Mesendoderm (in vitro differentiated cells): Measurements from ENCODE around the gene SMIM8. TPM values are rescaled to one million over a fixed set of nuclear protein-coding genes. Genes with fewer than 3 reads are reported as not detected.
A peak's percentile ranks its signal among the peaks of the same experiment; 100 is the strongest.

Experiments used
- DNase-seq: peaks from one replicate; pipeline ENCODE4 v3.0.0; 2013
- H2AK5ac ChIP-seq: 2 replicates; pipeline ENCODE4 v1.6.1; 2013; ENCODE audit warnings: low read length, inconsistent platforms
- H2BK120ac ChIP-seq: 2 replicates; pipeline ENCODE4 v1.6.1; 2013; ENCODE audit warnings: low read depth, mild to moderate bottlenecking, low read length, moderate library complexity, mixed read lengths
- H2BK15ac ChIP-seq: replicated peaks from 2 replicates; pipeline ENCODE4 v1.6.1; 2013; ENCODE audit warnings: low read depth, mild to moderate bottlenecking, moderate library complexity
- H2BK5ac ChIP-seq: 2 replicates; pipeline ENCODE4 v1.6.1; 2013; ENCODE audit warnings: low read length, inconsistent platforms
- H3K18ac ChIP-seq: 2 replicates; pipeline ENCODE4 v1.6.1; 2013; ENCODE audit warnings: mild to moderate bottlenecking, low read length, mixed read lengths
- H3K23ac ChIP-seq: one replicate; pipeline ENCODE4 v1.6.1; 2013; ENCODE audit warnings: low read length
- H3K27ac ChIP-seq: 2 replicates; pipeline ENCODE4 v1.5.1; 2013; ENCODE audit warnings: low read depth, mild to moderate bottlenecking, inconsistent platforms, low read length, moderate library complexity
- H3K27me3 ChIP-seq: 2 replicates; pipeline ENCODE4 v1.6.1; 2013; ENCODE audit warnings: low read length, control low read depth, mild to moderate bottlenecking, inconsistent platforms; ENCODE audit not compliant: insufficient read depth, poor library complexity
- H3K36me3 ChIP-seq: 2 replicates; pipeline ENCODE4 v1.6.1; 2013; ENCODE audit warnings: low read length, inconsistent platforms; ENCODE audit not compliant: control insufficient read depth, insufficient read depth
- H3K4ac ChIP-seq: one replicate; pipeline ENCODE4 v1.6.1; 2013; ENCODE audit warnings: low read depth, mild to moderate bottlenecking, low read length, moderate library complexity
- H3K4me1 ChIP-seq: 2 replicates; pipeline ENCODE4 v1.6.1; 2013; ENCODE audit warnings: low read depth, low read length, inconsistent platforms; ENCODE audit not compliant: control insufficient read depth
- H3K4me2 ChIP-seq: 2 replicates; pipeline ENCODE4 v1.6.1; 2013; ENCODE audit warnings: low read length
- H3K4me3 ChIP-seq: 2 replicates; pipeline ENCODE4 v1.5.1; 2013; ENCODE audit warnings: mild to moderate bottlenecking, low read length
- H3K56ac ChIP-seq: one replicate; pipeline ENCODE4 v1.6.1; 2013; ENCODE audit warnings: low read length
- H3K79me1 ChIP-seq: 2 replicates; pipeline ENCODE4 v1.6.1; 2013; ENCODE audit warnings: low read length, inconsistent platforms
- H3K79me2 ChIP-seq: 2 replicates; pipeline ENCODE4 v1.6.1; 2013; ENCODE audit warnings: mild to moderate bottlenecking, low read length; ENCODE audit not compliant: control insufficient read depth, insufficient read depth
- H3K9ac ChIP-seq: 2 replicates; pipeline ENCODE4 v1.6.1; 2013; ENCODE audit warnings: low read length, inconsistent platforms
- H4K5ac ChIP-seq: one replicate; pipeline ENCODE4 v1.6.1; 2013; ENCODE audit warnings: low read length
- H4K8ac ChIP-seq: one replicate; pipeline ENCODE4 v1.6.1; 2013; ENCODE audit warnings: low read depth, mild to moderate bottlenecking, control low read depth, low read length, moderate library complexity
- WGBS: extraction: QIAGEN DNeasy Blood & Tissue Kit; methylation state at CpG from one replicate; pipeline ENCODE4 v1.1.7; 2013; ENCODE audit warnings: low lambda C conversion rate, missing lambda C conversion rate; ENCODE audit not compliant: insufficient coverage; ENCODE audit errors: extremely low coverage; 5-methylcytosine and 5-hydroxymethylcytosine counted together
- polyA plus RNA-seq, 2 experiments: library from polyadenylated mRNA; stranded (reverse); fragments of 200-250 nt; gene quantifications; one replicate each; pipeline ENCODE4 v1.2.3, GENCODE V29; 2013

The SMIM8 gene, protein sequence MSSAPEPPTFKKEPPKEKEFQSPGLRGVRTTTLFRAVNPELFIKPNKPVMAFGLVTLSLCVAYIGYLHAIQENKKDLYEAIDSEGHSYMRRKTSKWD
- polyA plus RNA-seq (2013, experiment 1 of 2) = 6.7 TPM
- 6.3 TPM for polyA plus RNA-seq (2013, experiment 2 of 2)

DNA sequence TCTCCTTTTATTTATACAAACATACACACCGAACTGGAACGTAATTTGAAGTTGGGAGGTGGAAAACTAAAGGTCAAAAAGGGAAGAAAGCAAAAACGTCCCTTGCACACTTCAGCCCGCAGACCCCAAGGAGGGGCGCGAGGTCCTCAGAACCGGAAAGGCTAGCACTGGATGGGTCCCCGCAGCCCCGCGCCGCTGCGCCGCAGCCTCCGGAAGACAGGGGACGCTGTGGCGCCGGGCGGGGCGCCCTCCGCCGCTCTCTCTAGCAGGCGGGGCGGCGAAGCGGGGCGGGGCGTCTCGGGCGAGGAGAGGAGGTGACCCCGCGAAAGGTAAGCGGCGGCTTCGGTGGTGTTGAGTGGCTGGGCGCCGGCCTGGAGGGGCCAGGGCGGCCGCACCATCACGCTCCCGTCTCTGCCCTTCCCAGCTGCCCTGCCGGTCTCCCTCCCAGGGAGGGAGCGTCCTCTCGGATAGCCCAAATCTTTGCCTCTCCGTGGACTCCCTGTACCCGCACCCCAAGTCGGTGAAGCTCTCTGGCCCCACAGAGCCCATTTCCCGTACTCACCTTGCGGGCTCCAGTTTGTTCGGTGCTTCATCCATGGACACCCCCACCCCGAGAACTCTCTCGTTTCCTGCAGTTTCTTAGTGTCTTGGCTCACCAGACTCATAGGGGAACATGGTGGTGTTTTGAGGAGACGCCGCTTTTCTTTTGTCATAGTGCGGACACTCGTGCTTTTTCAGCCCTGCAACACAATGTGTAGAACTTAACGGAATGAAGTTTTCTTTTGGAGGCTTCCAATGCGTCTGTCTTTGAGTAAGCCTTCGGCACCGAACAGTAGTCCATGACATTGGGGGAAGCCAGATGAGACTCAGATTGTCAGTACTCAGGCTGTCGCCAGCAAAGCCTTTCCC is at the start of gene SMIM8:
TSS of gene SMIM8 (plus strand) at position 285 of the 909 bp plus-strand sequence. CDS start 14,444 bp downstream, outside the sequence.
- Histone ChIP-seq H2BK5ac (no peak within 1 kb of the TSS), H3K4me3 (peak within 1 kb of the TSS; percentile 81), H2BK120ac (no peak within 1 kb of the TSS), H3K4ac (peak within 1 kb of the TSS; percentile 73), H4K8ac (no peak within 1 kb of the TSS), H3K23ac (no peak within 1 kb of the TSS), H2AK5ac (no peak within 1 kb of the TSS), H3K4me2 (peak within 1 kb of the TSS; percentile 7), H3K27me3 (no peaks in the 10 kb centered on the region), H3K56ac (peak within 1 kb of the TSS; percentile 91), H3K4me1 (no peaks in the 10 kb centered on the region), H3K9ac (peak within 1 kb of the TSS; percentile 86), H4K5ac (no peak within 1 kb of the TSS), H3K36me3 (no peaks in the 10 kb centered on the region), H3K79me2 (no peaks in the 10 kb centered on the region), H3K18ac (peak within 1 kb of the TSS; percentile 24), H3K27ac (no peak within 1 kb of the TSS), H2BK15ac (no peak within 1 kb of the TSS), H3K79me1 (no peaks in the 10 kb centered on the region)
- peak; percentile 92 for DNase-seq
- WGBS = no CpG with 5 or more reads among the region's 60 CpGs

DNA sequence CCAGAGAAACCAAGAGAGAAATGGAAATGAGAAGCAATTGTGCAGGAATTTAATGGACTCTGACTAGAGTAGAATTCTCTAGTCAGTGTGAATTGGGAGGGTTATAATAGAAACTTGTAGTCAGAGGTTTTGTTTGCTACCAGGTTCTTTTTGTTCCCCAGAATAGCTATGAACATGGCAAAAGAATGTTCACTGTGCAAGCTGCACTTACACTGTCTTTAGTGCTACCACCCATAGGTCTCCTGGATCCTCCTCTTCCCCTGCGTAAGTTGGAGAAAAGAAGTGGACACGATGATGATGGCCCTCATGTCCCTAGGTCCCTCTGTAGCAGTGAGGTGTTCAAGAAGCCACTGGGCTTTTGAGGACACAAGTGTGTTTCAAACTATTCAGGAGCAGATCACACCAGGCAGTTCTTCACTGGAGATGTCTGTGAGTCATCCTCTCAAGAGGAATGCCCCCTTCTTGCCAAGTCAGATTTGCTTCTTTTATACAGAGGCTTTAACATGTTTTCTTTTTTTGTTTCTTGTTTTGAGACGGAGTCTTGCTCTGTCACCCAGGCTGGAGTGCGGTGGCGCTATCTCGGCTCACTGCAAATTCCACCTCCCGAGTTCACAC is 47.6 kb upstream of the SMIM8 start:
- H3K56ac ChIP-seq = no peak overlapping the region
- no peak for DNase-seq
- H2BK120ac ChIP-seq = no peak overlapping the region

DNA sequence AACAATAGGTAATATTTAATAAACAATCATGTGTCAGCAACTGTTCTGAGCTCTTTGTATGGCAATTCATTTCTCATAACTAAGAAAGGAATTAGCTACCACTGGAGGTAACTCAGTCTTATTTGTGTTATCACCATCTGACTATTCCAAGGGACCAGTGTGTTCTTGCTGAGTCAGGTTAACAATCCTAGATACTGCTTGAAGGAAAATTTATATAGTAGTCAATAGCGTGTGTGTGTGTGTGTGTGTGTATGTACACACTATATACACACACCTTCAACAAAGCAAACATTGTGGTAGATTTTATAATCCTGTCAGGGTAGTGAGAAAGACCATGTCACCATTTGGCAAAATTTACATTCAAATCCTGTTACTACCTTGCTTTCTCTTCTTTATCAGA is 45.8 kb upstream of the SMIM8 start:
- H3K79me1 ChIP-seq = no peaks in the 10 kb centered on the region
- no peak overlapping the region for H2BK15ac ChIP-seq
- no CpG with 5 or more reads among the region's 1 CpG for WGBS
- H3K4ac ChIP-seq = no peak overlapping the region
- no peak overlapping the region for H2BK5ac ChIP-seq
- no peak for DNase-seq
- H2AK5ac ChIP-seq = no peak overlapping the region
- H4K8ac ChIP-seq = no peak overlapping the region
- no peak overlapping the region for H4K5ac ChIP-seq
- no peak overlapping the region for H3K9ac ChIP-seq
- H3K18ac ChIP-seq = no peak overlapping the region
- H3K23ac ChIP-seq = no peak overlapping the region
- no peak overlapping the region for H3K27ac ChIP-seq
- no peaks in the 10 kb centered on the region for H3K27me3 ChIP-seq
- no peak overlapping the region for H2BK120ac ChIP-seq
- H3K4me3 ChIP-seq = no peak overlapping the region
- no peaks in the 10 kb centered on the region for H3K79me2 ChIP-seq
- no peak overlapping the region for H3K4me2 ChIP-seq
- H3K36me3 ChIP-seq = no peaks in the 10 kb centered on the region
- no peaks in the 10 kb centered on the region for H3K4me1 ChIP-seq
- H3K56ac ChIP-seq = no peak overlapping the region

More for the DNA sequence above, 47.6 kb upstream of the SMIM8 start:
- no peak overlapping the region for H2BK15ac ChIP-seq
- no peaks in the 10 kb centered on the region for H3K36me3 ChIP-seq
- H3K4me1 ChIP-seq = no peaks in the 10 kb centered on the region
- H4K5ac ChIP-seq = no peak overlapping the region
- H3K9ac ChIP-seq = no peak overlapping the region
- no peak overlapping the region for H3K4me3 ChIP-seq
- no peak overlapping the region for H3K4ac ChIP-seq
- no peak overlapping the region for H3K27ac ChIP-seq
- H3K18ac ChIP-seq = no peak overlapping the region
- H3K4me2 ChIP-seq = no peak overlapping the region
- H3K79me2 ChIP-seq = no peaks in the 10 kb centered on the region
- H2AK5ac ChIP-seq = no peak overlapping the region
- WGBS = no CpG with 5 or more reads among the region's 7 CpGs
- H2BK5ac ChIP-seq = no peak overlapping the region
- H3K27me3 ChIP-seq = no peaks in the 10 kb centered on the region
- H3K79me1 ChIP-seq = no peaks in the 10 kb centered on the region
- H4K8ac ChIP-seq = no peak overlapping the region
- H3K23ac ChIP-seq = no peak overlapping the region

DNA sequence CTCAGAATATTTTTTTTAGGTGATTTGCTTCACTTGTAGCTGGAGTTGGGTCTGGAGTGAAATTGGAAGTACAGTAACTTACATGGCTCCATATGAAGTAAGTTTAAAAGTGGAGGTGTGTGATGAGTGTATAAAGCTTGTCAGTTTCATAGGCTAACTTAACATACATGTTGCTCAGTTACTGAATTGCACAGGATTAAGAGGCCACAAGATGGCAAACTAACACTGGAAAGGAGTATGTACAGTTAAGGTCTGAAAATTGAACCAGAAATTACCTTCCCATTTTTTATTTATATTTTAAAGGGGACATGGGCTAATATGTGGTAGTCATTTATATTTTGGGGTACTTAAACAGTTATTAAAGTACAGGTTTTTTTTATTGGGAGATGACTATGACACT is 45.3 kb upstream of the SMIM8 start:
- H3K4me1 ChIP-seq = no peaks in the 10 kb centered on the region
- no peak overlapping the region for H3K4ac ChIP-seq
- H3K27ac ChIP-seq = no peak overlapping the region
- H3K23ac ChIP-seq = no peak overlapping the region
- H3K56ac ChIP-seq = no peak overlapping the region
- H3K4me2 ChIP-seq = no peak overlapping the region
- H4K8ac ChIP-seq = no peak overlapping the region
- no peak overlapping the region for H3K9ac ChIP-seq
- H2BK120ac ChIP-seq = no peak overlapping the region
- H2AK5ac ChIP-seq = no peak overlapping the region
- no peaks in the 10 kb centered on the region for H3K27me3 ChIP-seq
- no peaks in the 10 kb centered on the region for H3K79me2 ChIP-seq
- no peak for DNase-seq
- no peak overlapping the region for H3K4me3 ChIP-seq
- H2BK15ac ChIP-seq = no peak overlapping the region
- H3K36me3 ChIP-seq = no peaks in the 10 kb centered on the region
- no peaks in the 10 kb centered on the region for H3K79me1 ChIP-seq
- H2BK5ac ChIP-seq = no peak overlapping the region
- no peak overlapping the region for H4K5ac ChIP-seq
- H3K18ac ChIP-seq = no peak overlapping the region

DNA sequence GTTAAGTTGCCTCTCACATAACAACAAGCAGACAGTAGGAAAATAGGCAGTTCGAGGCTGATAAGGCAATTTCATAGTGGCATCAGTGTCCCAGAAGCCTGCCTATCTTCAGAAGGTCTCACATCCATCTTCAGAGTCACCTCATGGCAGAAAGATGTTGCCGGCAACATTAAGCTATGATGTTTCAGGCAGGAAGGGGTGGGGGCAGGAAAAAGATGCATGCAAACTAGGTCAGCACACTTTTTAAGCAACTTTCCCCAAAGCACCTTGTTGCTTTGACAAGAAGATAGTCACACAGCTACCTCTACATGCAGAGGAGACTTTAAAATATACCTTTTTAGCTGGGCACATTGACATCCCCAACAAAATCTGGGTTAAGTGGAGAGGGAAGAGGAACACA is 43.2 kb upstream of the SMIM8 start:
- no peak overlapping the region for H2BK120ac ChIP-seq
- H3K27me3 ChIP-seq = no peaks in the 10 kb centered on the region
- no peak overlapping the region for H3K9ac ChIP-seq
- H3K56ac ChIP-seq = no peak overlapping the region
- no peak overlapping the region for H3K18ac ChIP-seq
- H2BK5ac ChIP-seq = no peak overlapping the region
- H3K79me2 ChIP-seq = no peaks in the 10 kb centered on the region
- no CpG with 5 or more reads among the region's 2 CpGs for WGBS
- no peak overlapping the region for H2AK5ac ChIP-seq
- H3K79me1 ChIP-seq = no peaks in the 10 kb centered on the region
- H3K4me2 ChIP-seq = no peak overlapping the region
- H3K4me1 ChIP-seq = no peaks in the 10 kb centered on the region
- H2BK15ac ChIP-seq = no peak overlapping the region
- no peak overlapping the region for H3K23ac ChIP-seq
- no peak overlapping the region for H3K4me3 ChIP-seq
- no peak overlapping the region for H4K5ac ChIP-seq
- no peak overlapping the region for H4K8ac ChIP-seq
- H3K27ac ChIP-seq = no peak overlapping the region
- no peaks in the 10 kb centered on the region for H3K36me3 ChIP-seq
- DNase-seq = no peak
- no peak overlapping the region for H3K4ac ChIP-seq
